Neural progenitor cell (in vitro differentiated cells): ENCODE results near the gene SH2B2.
"Not testable (repeated sequence)": the region's sequence is repeated elsewhere in the genome, so short reads cannot be mapped to it uniquely, and the experiment has no call there.

Source experiments
- CTCF ChIP-seq: fragments of 200-600 bp; sonication (generic); IDR thresholded peaks from 2 replicates; pipeline ENCODE4 v1.5.1; 2017; ENCODE audit warnings: antibody characterized with exemption, mild to moderate bottlenecking
- EZH2 ChIP-seq: fragments of 200-600 bp; sonication (generic); IDR thresholded peaks from 2 replicates; pipeline ENCODE4 v1.6.1; 2017; ENCODE audit warnings: antibody characterized with exemption, mild to moderate bottlenecking, moderate library complexity
- EZH2phosphoT487 ChIP-seq: fragments of 200-600 bp; sonication (generic); IDR thresholded peaks from 2 replicates; pipeline ENCODE4 v1.6.1; 2017; ENCODE audit warnings: antibody characterized with exemption

GRCh38 chr7:102370038-102370437 lies 83.4 kb downstream of the SH2B2 start:
- not testable (repeated sequence) for TF ChIP-seq EZH2phosphoT487, CTCF, EZH2
